ENCODE measurements around the gene CACNA1B. TPM values are rescaled to one million over a fixed set of nuclear protein-coding genes. Genes with fewer than 3 reads are reported as not detected.

The CACNA1B gene
- total RNA-seq, 1 experiment from 2014 or later = 7.8 TPM

GRCh38 chr9:138096519-138096845, 218.9 kb downstream of the CACNA1B start:
- no peak overlapping the region for H2BK120ac ChIP-seq (ENCODE audit: low read depth, low read length, poor library complexity, severe bottlenecking)
- no peak overlapping the region for H2AK5ac ChIP-seq (ENCODE audit: insufficient read length, low read length)
- H3K56ac ChIP-seq (ENCODE audit: insufficient read length, low read depth, low read length) = no peak overlapping the region
- peaks cover 0 to 2% of the 10 kb centered on the region in 2 experiments; a peak in 1 of 4 replicates for H3K4me1 Mint-ChIP-seq
- H3K4me1 ChIP-seq (ENCODE audit: insufficient read depth, low read length) = no peaks in the 10 kb centered on the region
- H3K36me3 Mint-ChIP-seq (ENCODE audit: insufficient read depth in 1 of 3, low read depth in 3 of 3) = peaks cover 30 to 40% (median 39%) of the 10 kb centered on the region in 3 experiments
- H2AFZ ChIP-seq (ENCODE audit: low read length) = no peak overlapping the region
- H3T11ph ChIP-seq (ENCODE audit: low read length) = no peak overlapping the region
- H3K27me3 ChIP-seq (ENCODE audit: insufficient read depth, low read length) = no peaks in the 10 kb centered on the region
- H2BK20ac ChIP-seq (ENCODE audit: low read depth, low read length, poor library complexity, severe bottlenecking) = no peak overlapping the region
- no peak overlapping the region for H3K27ac Mint-ChIP-seq
- no peak overlapping the region for H2BK12ac ChIP-seq (ENCODE audit: insufficient read length, low read depth, low read length)
- TF ChIP-seq CTCF (conservative IDR thresholded peaks at IDR 0.05) = no peak
- no peak overlapping the region for H3K27ac ChIP-seq (ENCODE audit: insufficient read length, low read depth, low read length)
- H3K23ac ChIP-seq (ENCODE audit: insufficient read length, low read depth, low read length) = no peak overlapping the region
- no peaks in the 10 kb centered on the region for H4K20me1 ChIP-seq (ENCODE audit: control insufficient read depth, insufficient read depth, insufficient read length)
- no peak overlapping the region for H4K8ac ChIP-seq (replicated peaks; ENCODE audit: insufficient read length, low read depth, low read length)
- H3K79me1 ChIP-seq (ENCODE audit: insufficient read depth, low read depth, low read length, poor library complexity, severe bottlenecking) = no peaks in the 10 kb centered on the region
- H3K9ac ChIP-seq (ENCODE audit: extremely low read depth, insufficient read length, low read length) = no peak overlapping the region
- no peak overlapping the region for H3K18ac ChIP-seq (ENCODE audit: insufficient read length, low read depth, low read length)
- no peaks in the 10 kb centered on the region for H3K23me2 ChIP-seq (ENCODE audit: insufficient read length, low read depth, low read length, poor library complexity, severe bottlenecking)
- H3K79me2 ChIP-seq (ENCODE audit: insufficient read depth, low read length) = no peaks in the 10 kb centered on the region
- H3K4me2 ChIP-seq (ENCODE audit: insufficient read depth, insufficient read length, low read length) = no peak overlapping the region
- DNase-seq = peak; percentile 10
- no CpG with 5 or more reads among the region's 13 CpGs for WGBS (ENCODE audit: extremely low coverage, insufficient read length, low lambda C conversion rate)
- no peak overlapping the region for H3K14ac ChIP-seq (ENCODE audit: insufficient read depth, low read length)
- no peak overlapping the region for H3K4ac ChIP-seq (ENCODE audit: low read depth, low read length)
- H2BK15ac ChIP-seq (ENCODE audit: low read depth, low read length) = no peak overlapping the region
- H3K9me3 Mint-ChIP-seq = peaks cover 30 to 47% of the 10 kb centered on the region in 2 experiments
- no peak overlapping the region for H2BK5ac ChIP-seq (ENCODE audit: insufficient read length, low read length)
- no peak overlapping the region for H4K91ac ChIP-seq (ENCODE audit: insufficient read length, low read depth, low read length)
- no peak overlapping the region for H4K5ac ChIP-seq (ENCODE audit: insufficient read length, low read depth, low read length)
- no peaks in the 10 kb centered on the region for H3K27me3 Mint-ChIP-seq (ENCODE audit: low read depth)
- no peak overlapping the region for H3K4me3 Mint-ChIP-seq
- H3K9me3 ChIP-seq (ENCODE audit: control insufficient read depth, low read depth, low read length) = no peaks in the 10 kb centered on the region
